Testis (tissue), 5 donors: ENCODE data around the gene ZDHHC8. TPM values are rescaled to one million over a fixed set of nuclear protein-coding genes. Genes with fewer than 3 reads are reported as not detected.

Source experiments
- DNase-seq: peaks from one replicate; pipeline ENCODE4 v3.0.0-alpha.2; 2019
- H3K27ac ChIP-seq, 2 donors: fragments of 200-600 bp; sonication (generic); one replicate each; pipeline ENCODE4 v1.5.1; 2019
- H3K27me3 ChIP-seq: fragments of 200-600 bp; sonication (generic); one replicate; pipeline ENCODE4 v1.5.1; 2019
- H3K36me3 ChIP-seq: fragments of 200-600 bp; sonication (generic); one replicate; pipeline ENCODE4 v1.5.1; 2017; ENCODE audit warnings: low read depth; ENCODE audit errors: missing control alignments
- H3K4me1 ChIP-seq: fragments of 200-600 bp; sonication (generic); one replicate; pipeline ENCODE4 v1.5.1; 2019
- H3K4me3 ChIP-seq, 2 donors: fragments of 200-600 bp; sonication (generic); one replicate each; pipeline ENCODE4 v1.5.1; 2017 to 2019
- H3K9me3 ChIP-seq: fragments of 200-600 bp; sonication (generic); one replicate; pipeline ENCODE4 v1.5.1; 2017
- CTCF ChIP-seq, 3 experiments: fragments of 450-650 bp in 2 of 3; fragments of 200-600 bp in 1 of 3; sonication (generic) in 1 of 3; IDR thresholded peaks; one replicate each; pipeline ENCODE4 v1.5.1; 2016 to 2019; ENCODE audit warnings: antibody characterized with exemption in 3 of 3, mild to moderate bottlenecking in 2 of 3, moderate library complexity in 1 of 3
- POLR2A ChIP-seq: fragments of 450-650 bp; IDR thresholded peaks from one replicate; pipeline ENCODE4 v1.6.1; 2017; ENCODE audit warnings: antibody characterized with exemption, mild to moderate bottlenecking, moderate library complexity
- whole genome bisulfite sequencing, 2 donors: methylation state at CpG; one replicate each; pipeline ENCODE4 v1.1.5; 2018; 5-methylcytosine and 5-hydroxymethylcytosine counted together
- intact Hi-C: fragments of 100-400 bp; cut with DNase I; formaldehyde crosslinking; loops from one replicate; pipeline ENCODE4 v1.15.1; 2023; ENCODE audit warnings: low total_unique reads
- long read RNA-seq, 2 donors: transcript quantifications; one replicate each; lab custom pipeline, GENCODE V29; 2026
- polyA plus RNA-seq: library from polyadenylated mRNA; stranded (reverse); fragments of 350-450 nt; fragmentation: Illumina TruSeq; extraction: RNeasy Lipid Tissue Mini Kit (QIAGEN cat#74804); gene quantifications from one replicate; pipeline ENCODE4 v1.2.3, GENCODE V29; 2014; ENCODE audit warnings: low read depth, low replicate concordance; ENCODE audit not compliant: insufficient read depth
- total RNA-seq, 2 donors: library from RNA; depleted of rRNA; stranded (reverse); fragments of >200 nt; gene quantifications; one replicate each; pipeline ENCODE4 v1.2.3, GENCODE V29; 2016

ZDHHC8 gene
- total RNA-seq (10 to 100 TPM; 40.9 to 44.0 TPM), polyA plus RNA-seq (34.0 TPM)
- long read RNA-seq, donor 1, full-length matches to known transcripts = 2 of 2 reads
- long read RNA-seq, donor 1, partial matches to known transcripts = 0 of 2 reads
- long read RNA-seq, donor 1, other reads (novel, unspliced or antisense) = 0 of 2 reads
- long read RNA-seq, donor 2, full-length matches to known transcripts = 4 of 9 reads
- long read RNA-seq, donor 2, partial matches to known transcripts = 5 of 9 reads
- long read RNA-seq, donor 2, other reads (novel, unspliced or antisense) = 0 of 9 reads

- no CpG with 5 or more reads among the region's 43 CpGs for WGBS, 2 donors
- peak within 1 kb of the TSS; percentile 82 to 94 for H3K27ac ChIP-seq
- peaks cover 32% of the 10 kb centered on the region for H3K4me1 ChIP-seq
Measured at GRCh38 chr22:20131597-20131858, at the start of gene ZDHHC8. Gene ZDHHC8 (plus strand): TSS chr22:20131804. CDS start chr22:20131948, 144 bp downstream.

GRCh38 chr22:20083157-20083890 lies 48.3 kb upstream of the ZDHHC8 start:
- peaks cover 37% of the 10 kb centered on the region for H3K4me1 ChIP-seq

More at GRCh38 chr22:20131597-20131858, at the start of gene ZDHHC8:
- no peak for DNase-seq
- Histone ChIP-seq H3K27me3 (no peaks in the 10 kb centered on the region), H3K36me3 (no peaks in the 10 kb centered on the region), H3K4me3 (peak within 1 kb of the TSS; percentile 93 to 96), H3K9me3 (no peaks in the 10 kb centered on the region)
- TF ChIP-seq POLR2A = no peak
- TF ChIP-seq CTCF (IDR thresholded peaks at IDR 0.05) = no peak
- intact Hi-C loops = no loop called here

GRCh38 chr22:20083891-20084546 lies 47.6 kb upstream of the ZDHHC8 start:
- Histone ChIP-seq H3K9me3 (no peaks in the 10 kb centered on the region), H3K4me3 (no peak overlapping the region), H3K4me1 (peaks cover 37% of the 10 kb centered on the region), H3K27me3 (no peaks in the 10 kb centered on the region), H3K27ac (no peak overlapping the region), H3K36me3 (no peaks in the 10 kb centered on the region)
- 78 to 86% methylated on average over 10 of the region's 10 CpGs for WGBS, 2 donors
- intact Hi-C loops = no loop called here
- DNase-seq = no peak
- TF ChIP-seq POLR2A = no peak
- no peak for TF ChIP-seq CTCF (IDR thresholded peaks at IDR 0.05)

More at GRCh38 chr22:20083157-20083890, 48.3 kb upstream of the ZDHHC8 start:
- no peak overlapping the region for H3K4me3 ChIP-seq
- H3K27ac ChIP-seq = no peak overlapping the region
- DNase-seq = no peak
- 89% methylated on average over 10 of the region's 10 CpGs for WGBS, 2 donors
- H3K27me3 ChIP-seq = no peaks in the 10 kb centered on the region
- no peak for TF ChIP-seq CTCF (IDR thresholded peaks at IDR 0.05)
- TF ChIP-seq POLR2A = no peak
- H3K36me3 ChIP-seq = no peaks in the 10 kb centered on the region
- H3K9me3 ChIP-seq = no peaks in the 10 kb centered on the region
- intact Hi-C loops = no loop called here

- no peak overlapping the region for H3K4me3 ChIP-seq
- no peaks in the 10 kb centered on the region for H3K9me3 ChIP-seq
- DNase-seq = peak; percentile 55
- intact Hi-C loops = no loop called here
- H3K27ac ChIP-seq = no peak overlapping the region
- TF ChIP-seq CTCF (IDR thresholded peaks at IDR 0.05) = peak in 1 of 3 experiments; percentile 21
- no peak for TF ChIP-seq POLR2A
- 62 to 72% methylated on average over 21 to 23 of the region's 23 CpGs for WGBS, 2 donors
- H3K36me3 ChIP-seq = no peaks in the 10 kb centered on the region
- H3K4me1 ChIP-seq = peaks cover 37% of the 10 kb centered on the region
- H3K27me3 ChIP-seq = no peaks in the 10 kb centered on the region
Measured at GRCh38 chr22:20084547-20085413, 46.8 kb upstream of the ZDHHC8 start.
